OCI-LY3 (cell line): ENCODE results near the gene IFT52.

ENCODE experiments used
- CTCF ChIP-seq: fragments of 200-600, 300-600 bp; sonication (generic); IDR thresholded peaks from 2 replicates; pipeline ENCODE4 v1.5.1; 2014; ENCODE audit warnings: antibody characterized with exemption, low read length, low read depth
- EZH2phosphoT487 ChIP-seq: fragments of 200-600 bp; shearing (Covaris generic); IDR thresholded peaks from 2 replicates; pipeline ENCODE4 v1.6.1; 2018; ENCODE audit warnings: antibody characterized with exemption, mixed run types, low read depth

DNA sequence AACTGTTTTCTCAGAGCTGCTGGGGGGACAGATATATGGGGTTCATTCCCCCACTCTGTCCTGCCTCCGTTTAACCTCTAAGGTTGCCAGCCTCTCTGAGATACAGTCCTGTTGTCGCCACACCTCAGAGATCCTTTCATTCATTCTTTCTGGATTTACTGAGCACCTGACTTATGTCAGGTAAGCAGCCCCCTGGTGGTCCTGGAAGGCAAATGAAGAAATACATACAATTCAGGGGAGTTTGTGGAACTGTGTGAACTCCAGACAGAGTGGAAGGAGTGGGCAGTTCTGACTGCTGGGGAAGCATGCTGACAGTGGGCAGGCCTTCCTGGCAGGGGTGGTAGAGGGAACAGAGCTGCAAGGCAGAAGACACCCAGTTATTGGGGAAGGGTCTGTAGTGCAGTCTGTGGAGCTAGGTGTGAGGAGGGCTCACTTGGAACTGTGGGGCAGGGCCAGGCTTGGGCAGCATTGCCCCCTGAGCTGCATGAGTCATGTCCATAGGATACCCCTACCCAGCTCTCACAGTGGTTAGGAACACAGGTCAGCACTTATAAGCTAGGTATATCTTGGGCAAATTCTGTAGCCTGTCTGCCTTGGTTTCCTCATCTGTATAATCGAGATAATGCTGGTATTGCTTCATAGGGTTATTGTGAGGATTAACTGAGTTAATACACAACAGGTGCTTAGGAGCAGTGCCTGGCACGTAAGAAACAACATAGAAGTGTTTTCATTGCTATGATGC, 44.7 kb upstream of the IFT52 start:
- no peak for TF ChIP-seq EZH2phosphoT487
- no peak for TF ChIP-seq CTCF
